Body of pancreas (tissue), 4 donors: ENCODE data around the gene TTC7B. TPM values are rescaled to one million over a fixed set of nuclear protein-coding genes. Genes with fewer than 3 reads are reported as not detected.
"Not testable (repeated sequence)": the region's sequence is repeated elsewhere in the genome, so short reads cannot be mapped to it uniquely, and the experiment has no call there.

Experiments
- ATAC-seq: fragments of 150-250 bp; one replicate; pipeline ENCODE4 v1.9.1; 2016
- DNase-seq, 4 donors: peaks; one replicate each; pipeline ENCODE4 v3.0.0-alpha.2; 2019
- H3K27ac ChIP-seq, 4 donors: fragments of 200-600 bp; sonication (generic); 1 replicate in 3 of 4; 2 replicates in 1 of 4; pipeline versions ENCODE4 v1.5.1 to v1.6.1; 2016 to 2019; ENCODE audit warnings: mild to moderate bottlenecking in 1 of 4, mixed read lengths in 1 of 4, moderate library complexity in 1 of 4
- H3K27me3 ChIP-seq, 2 donors: fragments of 200-600 bp; sonication (generic); one replicate each; pipeline ENCODE4 v1.6.0; 2016; ENCODE audit warnings: mild to moderate bottlenecking in 1 of 2
- H3K36me3 ChIP-seq, 2 donors: fragments of 200-600 bp; sonication (generic); replicated peaks in 1 of 2; 2 replicates each; pipeline ENCODE4 v1.5.1; 2016; ENCODE audit warnings: low read depth in 2 of 2; ENCODE audit not compliant: insufficient read depth in 1 of 2
- H3K4me1 ChIP-seq: fragments of 200-600 bp; sonication (generic); one replicate; pipeline ENCODE4 v1.6.0; 2016
- H3K4me3 ChIP-seq, 2 donors: fragments of 200-600 bp; sonication (generic); 1 replicate in 1 of 2; 2 replicates in 1 of 2; pipeline ENCODE4 v1.5.1; 2016 to 2019
- H3K9me3 ChIP-seq, 3 donors: fragments of 200-600 bp; sonication (generic); 1 replicate in 2 of 3; 2 replicates in 1 of 3; pipeline ENCODE4 v1.5.1; 2016
- CTCF ChIP-seq, 7 experiments: fragments of 450-650 bp in 4 of 7; fragments of 200-600 bp in 3 of 7; sonication (generic) in 3 of 7; IDR thresholded peaks; one replicate each; pipeline ENCODE4 v1.5.1; 2016 to 2019; ENCODE audit warnings: antibody characterized with exemption in 7 of 7
- POLR2A ChIP-seq, 3 donors: fragments of 450-650 bp; IDR thresholded peaks; one replicate each; pipeline ENCODE4 v1.6.1; 2016; ENCODE audit warnings: antibody characterized with exemption in 3 of 3, mild to moderate bottlenecking in 2 of 3
- WGBS, 2 donors: methylation state at CpG; one replicate each; pipeline ENCODE4 v1.1.5; 2017; 5-methylcytosine and 5-hydroxymethylcytosine counted together
- intact Hi-C: fragments of 100-400 bp; cut with DNase I; formaldehyde crosslinking; loops from one replicate; pipeline ENCODE4 v1.15.1; 2023
- total RNA-seq, 2 donors: library from RNA; depleted of rRNA; stranded (reverse); fragments of >200 nt; gene quantifications; one replicate each; pipeline ENCODE4 v1.1.0, GENCODE V29; 2016

The TTC7B gene
- total RNA-seq, 2 donors from 2014 or later = 15.3 to 44.2 TPM

- Histone ChIP-seq H3K4me3 (no peak overlapping the region), H3K36me3 (no peaks in the 10 kb centered on the region), H3K27ac (peak overlapping the region in 1 of 4 donors; percentile 36), H3K9me3 (no peaks in the 10 kb centered on the region), H3K27me3 (no peaks in the 10 kb centered on the region), H3K4me1 (no peaks in the 10 kb centered on the region)
- no peak for DNase-seq
- WGBS, 2 donors = 80 to 84% methylated on average over 3 of the region's 3 CpGs
- no peak for ATAC-seq
- intact Hi-C loops = no loop called here
- TF ChIP-seq POLR2A (IDR thresholded peaks at IDR 0.05) = no peak
- no peak for TF ChIP-seq CTCF (IDR thresholded peaks at IDR 0.05)
Measured at GRCh38 chr14:90839889-90840266, 23.6 kb upstream of the TTC7B start.

- WGBS, 2 donors = 60 to 71% methylated on average over 10 of the region's 10 CpGs
- Histone ChIP-seq H3K4me1 (no peaks in the 10 kb centered on the region), H3K36me3 (no peaks in the 10 kb centered on the region), H3K27me3 (no peaks in the 10 kb centered on the region), H3K4me3 (no peak overlapping the region), H3K9me3 (no peaks in the 10 kb centered on the region), H3K27ac (peak overlapping the region in 2 of 4 donors; percentile 19 to 36)
- DNase-seq (peak in 2 of 4 donors; percentile 25 to 27), ATAC-seq (peak; percentile 58)
- TF ChIP-seq POLR2A (IDR thresholded peaks at IDR 0.05) (no peak), CTCF (IDR thresholded peaks at IDR 0.05) (no peak)
- intact Hi-C loops = no loop called here
Measured at GRCh38 chr14:90839024-90839888, 23.0 kb upstream of the TTC7B start.

- H3K36me3 ChIP-seq, intact Hi-C loops, H3K4me1 ChIP-seq, ATAC-seq, H3K4me3 ChIP-seq, DNase-seq, H3K27me3 ChIP-seq, H3K9me3 ChIP-seq: not testable (repeated sequence)
- 77 to 83% methylated on average over 8 of the region's 8 CpGs for WGBS, 2 donors
- H3K27ac ChIP-seq = peak overlapping the region in 1 of 4 donors; percentile 19
Measured at GRCh38 chr14:90838531-90838930, 22.3 kb upstream of the TTC7B start.

- Histone ChIP-seq H3K36me3 (no peaks in the 10 kb centered on the region), H3K27ac (no peak overlapping the region), H3K9me3 (no peaks in the 10 kb centered on the region), H3K27me3 (no peaks in the 10 kb centered on the region), H3K4me1 (no peaks in the 10 kb centered on the region), H3K4me3 (no peak overlapping the region)
- ATAC-seq (no peak), DNase-seq (no peak)
- no peak for TF ChIP-seq CTCF (IDR thresholded peaks at IDR 0.05)
- no peak for TF ChIP-seq POLR2A (IDR thresholded peaks at IDR 0.05)
- intact Hi-C loops = no loop called here
- 83% methylated on average over 9 of the region's 9 CpGs for WGBS, 2 donors
Measured at GRCh38 chr14:90837355-90837754, 21.1 kb upstream of the TTC7B start.

- no peak for DNase-seq
- H3K4me3 ChIP-seq = no peak overlapping the region
- WGBS, 2 donors = 68 to 91% methylated on average over 5 to 7 of the region's 7 CpGs
- no peaks in the 10 kb centered on the region for H3K4me1 ChIP-seq
- TF ChIP-seq CTCF (IDR thresholded peaks at IDR 0.05) = no peak
- TF ChIP-seq POLR2A (IDR thresholded peaks at IDR 0.05) = no peak
- H3K9me3 ChIP-seq = no peaks in the 10 kb centered on the region
- no peak overlapping the region for H3K27ac ChIP-seq
- H3K36me3 ChIP-seq = no peaks in the 10 kb centered on the region
- ATAC-seq = no peak
- intact Hi-C loops = no loop called here
- H3K27me3 ChIP-seq = no peaks in the 10 kb centered on the region
Measured at GRCh38 chr14:90836692-90837063, 20.4 kb upstream of the TTC7B start.
